ENCODE measurements around the gene ESPNL. TPM values are rescaled to one million over a fixed set of nuclear protein-coding genes. Genes with fewer than 3 reads are reported as not detected.

The ESPNL gene, protein sequence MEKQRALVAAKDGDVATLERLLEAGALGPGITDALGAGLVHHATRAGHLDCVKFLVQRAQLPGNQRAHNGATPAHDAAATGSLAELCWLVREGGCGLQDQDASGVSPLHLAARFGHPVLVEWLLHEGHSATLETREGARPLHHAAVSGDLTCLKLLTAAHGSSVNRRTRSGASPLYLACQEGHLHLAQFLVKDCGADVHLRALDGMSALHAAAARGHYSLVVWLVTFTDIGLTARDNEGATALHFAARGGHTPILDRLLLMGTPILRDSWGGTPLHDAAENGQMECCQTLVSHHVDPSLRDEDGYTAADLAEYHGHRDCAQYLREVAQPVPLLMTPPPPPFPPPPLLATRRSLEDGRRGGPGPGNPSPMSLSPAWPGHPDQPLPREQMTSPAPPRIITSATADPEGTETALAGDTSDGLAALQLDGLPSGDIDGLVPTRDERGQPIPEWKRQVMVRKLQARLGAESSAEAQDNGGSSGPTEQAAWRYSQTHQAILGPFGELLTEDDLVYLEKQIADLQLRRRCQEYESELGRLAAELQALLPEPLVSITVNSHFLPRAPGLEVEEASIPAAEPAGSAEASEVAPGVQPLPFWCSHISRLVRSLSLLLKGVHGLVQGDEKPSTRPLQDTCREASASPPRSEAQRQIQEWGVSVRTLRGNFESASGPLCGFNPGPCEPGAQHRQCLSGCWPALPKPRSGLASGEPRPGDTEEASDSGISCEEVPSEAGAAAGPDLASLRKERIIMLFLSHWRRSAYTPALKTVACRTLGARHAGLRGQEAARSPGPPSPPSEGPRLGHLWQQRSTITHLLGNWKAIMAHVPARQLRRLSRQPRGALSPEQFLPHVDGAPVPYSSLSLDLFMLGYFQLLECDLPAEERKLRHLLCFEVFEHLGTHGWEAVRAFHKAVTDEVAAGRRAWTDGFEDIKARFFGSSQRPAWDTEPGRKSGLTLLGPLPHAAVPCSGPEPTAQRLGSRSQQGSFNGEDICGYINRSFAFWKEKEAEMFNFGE
- not detected for total RNA-seq
- polyA plus RNA-seq (2013, experiment 1 of 2): 0.01 TPM
- 0.04 TPM for polyA plus RNA-seq (2013, experiment 2 of 2)
- total RNA-seq: 0 to 1.00 (median 0.12) reads per million in 172 experiments

GRCh38 chr2:238100049-238100820, at the start of gene ESPNL:
ESPNL (plus strand) TSS chr2:238100340; CDS start chr2:238100420, 80 bp downstream.
- TF ChIP-seq, protein P1, sequence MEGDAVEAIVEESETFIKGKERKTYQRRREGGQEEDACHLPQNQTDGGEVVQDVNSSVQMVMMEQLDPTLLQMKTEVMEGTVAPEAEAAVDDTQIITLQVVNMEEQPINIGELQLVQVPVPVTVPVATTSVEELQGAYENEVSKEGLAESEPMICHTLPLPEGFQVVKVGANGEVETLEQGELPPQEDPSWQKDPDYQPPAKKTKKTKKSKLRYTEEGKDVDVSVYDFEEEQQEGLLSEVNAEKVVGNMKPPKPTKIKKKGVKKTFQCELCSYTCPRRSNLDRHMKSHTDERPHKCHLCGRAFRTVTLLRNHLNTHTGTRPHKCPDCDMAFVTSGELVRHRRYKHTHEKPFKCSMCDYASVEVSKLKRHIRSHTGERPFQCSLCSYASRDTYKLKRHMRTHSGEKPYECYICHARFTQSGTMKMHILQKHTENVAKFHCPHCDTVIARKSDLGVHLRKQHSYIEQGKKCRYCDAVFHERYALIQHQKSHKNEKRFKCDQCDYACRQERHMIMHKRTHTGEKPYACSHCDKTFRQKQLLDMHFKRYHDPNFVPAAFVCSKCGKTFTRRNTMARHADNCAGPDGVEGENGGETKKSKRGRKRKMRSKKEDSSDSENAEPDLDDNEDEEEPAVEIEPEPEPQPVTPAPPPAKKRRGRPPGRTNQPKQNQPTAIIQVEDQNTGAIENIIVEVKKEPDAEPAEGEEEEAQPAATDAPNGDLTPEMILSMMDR (IDR thresholded peaks at IDR 0.05): no peak
- Mint-ChIP-seq H3K27me3 (no peaks in the 10 kb centered on the region), H3K4me1 (ENCODE audit: low read depth) (no peaks in the 10 kb centered on the region), H3K9me3 (no peaks in the 10 kb centered on the region), H3K36me3 (ENCODE audit: low read depth) (no peaks in the 10 kb centered on the region), H3K27ac (no peak within 1 kb of the TSS), H3K4me3 (no peak within 1 kb of the TSS)
- no peak within 1 kb of the TSS for H3K4me3 ChIP-seq (ENCODE audit: low read length)
- DNase-seq (peak in 2 of 14 experiments; percentile 18 to 32), ATAC-seq (ENCODE audit: poor library complexity) (no peak)
- intact Hi-C loops (cut with DNase I, micrococcal nuclease): no loop called here
- H3K9me3 ChIP-seq (ENCODE audit: control insufficient read depth in 1 of 2, insufficient read depth in 1 of 2, low read length in 2 of 2): peaks cover 0 to 4% of the 10 kb centered on the region in 2 experiments
- no peaks in the 10 kb centered on the region for H3K27me3 ChIP-seq (ENCODE audit: control insufficient read depth in 1 of 2, insufficient read depth in 2 of 2, low read length in 2 of 2)
- ChIA-PET POLR2A (no interaction called here), CTCF (no interaction called here)
- no peaks in the 10 kb centered on the region for H3K4me1 ChIP-seq (ENCODE audit: insufficient read depth, low read length)
- H3K36me3 ChIP-seq (ENCODE audit: insufficient read depth, low read length): peaks cover 2% of the 10 kb centered on the region
- H3K27ac ChIP-seq (ENCODE audit: low read depth in 1 of 2, low read length in 2 of 2): no peak within 1 kb of the TSS

GRCh38 chr2:238053191-238053776, 46.9 kb upstream of the ESPNL start:
- no peak overlapping the region for H3K4me3 Mint-ChIP-seq
- ATAC-seq (ENCODE audit: poor library complexity) (no peak), DNase-seq (no peak)
- peaks cover 35% of the 10 kb centered on the region for H3K27me3 Mint-ChIP-seq
- H3K4me1 Mint-ChIP-seq (ENCODE audit: low read depth): peaks cover 5% of the 10 kb centered on the region
- Histone ChIP-seq H3K27ac (ENCODE audit: low read depth in 1 of 2, low read length in 2 of 2) (no peak overlapping the region), H3K9me3 (ENCODE audit: control insufficient read depth in 1 of 2, insufficient read depth in 1 of 2, low read length in 2 of 2) (peaks cover 5 to 12% of the 10 kb centered on the region in 2 experiments), H3K27me3 (ENCODE audit: control insufficient read depth in 1 of 2, insufficient read depth in 2 of 2, low read length in 2 of 2) (no peaks in the 10 kb centered on the region), H3K4me3 (ENCODE audit: low read length) (no peak overlapping the region), H3K36me3 (ENCODE audit: insufficient read depth, low read length) (no peaks in the 10 kb centered on the region), H3K4me1 (ENCODE audit: insufficient read depth, low read length) (peaks cover 3% of the 10 kb centered on the region)
- H3K27ac Mint-ChIP-seq: no peak overlapping the region
- ChIA-PET POLR2A (no interaction called here), CTCF (interaction anchor here (1.1 to 1.5 kb wide), 2 partner anchors 20 to 84 kb away, joined by 3 read pairs; no protein-coding TSS in a partner anchor)
- H3K36me3 Mint-ChIP-seq (ENCODE audit: low read depth): no peaks in the 10 kb centered on the region
- TF ChIP-seq, protein P1 (IDR thresholded peaks at IDR 0.05): no peak
- intact Hi-C loops (cut with DNase I, micrococcal nuclease): no loop called here
- H3K9me3 Mint-ChIP-seq: peaks cover 9% of the 10 kb centered on the region
